A673 (cell line): ENCODE results near the gene POLR1G.

Experiments used
- EZH2 ChIP-seq: fragments of 200-600 bp; sonication (generic); IDR thresholded peaks from 2 replicates; pipeline ENCODE4 v1.6.1; 2017; ENCODE audit warnings: borderline replicate concordance, low read depth, mild to moderate bottlenecking, mixed read lengths, antibody characterized with exemption, low read length; ENCODE audit not compliant: poor library complexity, severe bottlenecking
- TF ChIP-seq, protein P1 (sequence below): fragments of 300-800, 200-600 bp; sonication (generic); conservative IDR thresholded peaks from 2 replicates; pipeline ENCODE4 v1.5.1; 2017; ENCODE audit warnings: low read depth, mild to moderate bottlenecking, antibody characterized with exemption, low read length, moderate library complexity, mixed read lengths

DNA sequence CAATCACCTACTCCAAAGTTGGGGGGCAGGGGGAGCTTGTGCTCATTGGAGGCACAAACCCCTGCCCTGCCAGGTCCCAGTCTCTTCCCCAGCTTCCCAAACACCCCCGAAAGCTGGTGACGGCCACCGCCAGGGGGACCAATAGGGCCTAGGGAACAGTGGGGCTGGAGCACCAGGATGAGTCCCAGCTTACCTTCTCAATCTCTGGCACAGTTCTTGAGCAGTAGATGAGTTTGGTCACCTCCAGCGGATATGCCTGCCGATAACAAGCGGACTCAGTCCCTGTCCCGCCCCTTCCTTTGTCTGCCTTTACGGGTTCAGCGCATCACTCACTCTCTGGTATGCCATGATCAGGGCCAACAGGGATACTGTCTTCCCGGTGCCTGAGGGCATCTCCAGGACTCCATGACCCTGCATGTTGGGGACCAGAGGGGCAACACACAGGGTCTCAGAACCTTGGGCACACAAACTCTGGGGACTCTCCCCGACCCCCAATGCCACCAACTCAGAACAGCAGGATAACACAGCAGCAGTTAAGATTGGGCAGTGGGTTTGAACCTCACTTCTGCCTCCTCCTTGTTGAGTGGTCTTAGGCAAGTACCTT lies 37.6 kb upstream of the POLR1G start:
- TF ChIP-seq, protein P1, sequence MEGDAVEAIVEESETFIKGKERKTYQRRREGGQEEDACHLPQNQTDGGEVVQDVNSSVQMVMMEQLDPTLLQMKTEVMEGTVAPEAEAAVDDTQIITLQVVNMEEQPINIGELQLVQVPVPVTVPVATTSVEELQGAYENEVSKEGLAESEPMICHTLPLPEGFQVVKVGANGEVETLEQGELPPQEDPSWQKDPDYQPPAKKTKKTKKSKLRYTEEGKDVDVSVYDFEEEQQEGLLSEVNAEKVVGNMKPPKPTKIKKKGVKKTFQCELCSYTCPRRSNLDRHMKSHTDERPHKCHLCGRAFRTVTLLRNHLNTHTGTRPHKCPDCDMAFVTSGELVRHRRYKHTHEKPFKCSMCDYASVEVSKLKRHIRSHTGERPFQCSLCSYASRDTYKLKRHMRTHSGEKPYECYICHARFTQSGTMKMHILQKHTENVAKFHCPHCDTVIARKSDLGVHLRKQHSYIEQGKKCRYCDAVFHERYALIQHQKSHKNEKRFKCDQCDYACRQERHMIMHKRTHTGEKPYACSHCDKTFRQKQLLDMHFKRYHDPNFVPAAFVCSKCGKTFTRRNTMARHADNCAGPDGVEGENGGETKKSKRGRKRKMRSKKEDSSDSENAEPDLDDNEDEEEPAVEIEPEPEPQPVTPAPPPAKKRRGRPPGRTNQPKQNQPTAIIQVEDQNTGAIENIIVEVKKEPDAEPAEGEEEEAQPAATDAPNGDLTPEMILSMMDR: no peak
- no peak for TF ChIP-seq EZH2
